Epithelial cell of prostate (primary cell): ENCODE data around the gene AKR1C1.
"Not testable (repeated sequence)": the region's sequence is repeated elsewhere in the genome, so short reads cannot be mapped to it uniquely, and the experiment has no call there.

Experiments used
- DNase-seq: peaks from one replicate; pipeline ENCODE4 v3.0.0-alpha.2; 2011; ENCODE audit warnings: low read depth, low spot score
- H3K27ac ChIP-seq: fragments of 450-650 bp; 2 replicates; pipeline ENCODE4 v1.5.1; 2017; ENCODE audit warnings: mild to moderate bottlenecking

The AKR1C1 gene

GRCh38 chr10:5012595-5012994 lies 49.4 kb downstream of the AKR1C1 start:
- DNase-seq = no peak
- no peak overlapping the region for H3K27ac ChIP-seq

GRCh38 chr10:5013385-5013784 lies 50.2 kb downstream of the AKR1C1 start:
- no peak for DNase-seq
- H3K27ac ChIP-seq = no peak overlapping the region

GRCh38 chr10:5014200-5014910 lies 51.1 kb downstream of the AKR1C1 start:
- DNase-seq, H3K27ac ChIP-seq: not testable (repeated sequence)

GRCh38 chr10:5014936-5015335 lies 51.7 kb downstream of the AKR1C1 start:
- DNase-seq = no peak

GRCh38 chr10:5018134-5018533 lies 54.9 kb downstream of the AKR1C1 start:
- no peak for DNase-seq
- no peak overlapping the region for H3K27ac ChIP-seq

More at GRCh38 chr10:5014936-5015335, 51.7 kb downstream of the AKR1C1 start:
- H3K27ac ChIP-seq = no peak overlapping the region

GRCh38 chr10:5018671-5019277 lies 55.6 kb downstream of the AKR1C1 start:
- DNase-seq = not testable (repeated sequence)
- peak overlapping the region; percentile 23 for H3K27ac ChIP-seq

GRCh38 chr10:5019770-5020612 lies 56.8 kb downstream of the AKR1C1 start:
- peak overlapping the region; percentile 23 for H3K27ac ChIP-seq
- DNase-seq = not testable (repeated sequence)

GRCh38 chr10:5021624-5022290 lies 58.5 kb downstream of the AKR1C1 start:
- not testable (repeated sequence) for DNase-seq, H3K27ac ChIP-seq

GRCh38 chr10:5023177-5023805 lies 60.1 kb downstream of the AKR1C1 start:
- H3K27ac ChIP-seq = no peak overlapping the region
- DNase-seq = no peak

GRCh38 chr10:5025461-5025881 lies 62.3 kb downstream of the AKR1C1 start:
- not testable (repeated sequence) for DNase-seq
- H3K27ac ChIP-seq = peak overlapping the region; percentile 14

- no peak overlapping the region for H3K27ac ChIP-seq
- DNase-seq = no peak
These were observed 67.8 kb downstream of the AKR1C1 start for GRCh38 chr10:5030989-5031388.

GRCh38 chr10:5031588-5031987 lies 68.4 kb downstream of the AKR1C1 start:
- not testable (repeated sequence) for DNase-seq, H3K27ac ChIP-seq

- DNase-seq, H3K27ac ChIP-seq: not testable (repeated sequence)
These were observed 69.2 kb downstream of the AKR1C1 start for GRCh38 chr10:5032444-5032843.
